K562 (cell line): Measurements from ENCODE around the gene HOXB5. TPM values are rescaled to one million over a fixed set of nuclear protein-coding genes. Genes with fewer than 3 reads are reported as not detected.

ENCODE experiments used
- CTCFL ChIP-seq: IDR thresholded peaks from 2 replicates; pipeline ENCODE4 v1.6.1; 2011; ENCODE audit warnings: borderline replicate concordance, low read depth, mild to moderate bottlenecking, moderate library complexity, low read length; ENCODE audit not compliant: insufficient read depth, poor library complexity, severe bottlenecking
- FOXJ2 ChIP-seq: fragments of 200-800 bp; sonication (Bioruptor generic); IDR thresholded peaks from 2 replicates; pipeline ENCODE4 v1.6.1; 2016; ENCODE audit warnings: missing genetic modification characterization, missing compliant biosample characterization
- HDAC1 ChIP-seq, 2 experiments: fragments of 450-650 bp; IDR thresholded peaks; 2 replicates each; pipeline ENCODE4 v1.6.1; 2016 to 2017; ENCODE audit warnings: inconsistent platforms in 1 of 2, mild to moderate bottlenecking in 1 of 2, moderate library complexity in 1 of 2
- HMG20A ChIP-seq: fragments of 450-650 bp; formaldehyde crosslinking; conservative IDR thresholded peaks from 2 replicates; pipeline ENCODE4 v1.4.0; 2020; ENCODE audit warnings: mild to moderate bottlenecking, mixed read lengths
- HMG20B ChIP-seq: fragments of 250-450 bp; sonication (Bioruptor Pico); IDR thresholded peaks from 2 replicates; pipeline ENCODE4 v1.5.0; 2021; ENCODE audit warnings: mild to moderate bottlenecking
- NR1H2 ChIP-seq: sonication (generic); formaldehyde crosslinking; IDR thresholded peaks from 2 replicates; pipeline ENCODE4 v1.4.0; 2020; ENCODE audit warnings: mild to moderate bottlenecking, missing genetic modification reagents
- NR3C1 ChIP-seq: sonication (generic); formaldehyde crosslinking; IDR thresholded peaks from 2 replicates; pipeline ENCODE4 v1.8.1; 2022; ENCODE audit warnings: missing genetic modification reagents
- POLR2G ChIP-seq: fragments of 200-400 bp; formaldehyde crosslinking; IDR thresholded peaks from 2 replicates; pipeline ENCODE4 v1.6.1; 2017; ENCODE audit warnings: low read depth, mild to moderate bottlenecking, antibody characterized with exemption, low read length, moderate library complexity
- PPARD ChIP-seq: fragments of 250-450 bp; sonication (Bioruptor Pico); IDR thresholded peaks from 2 replicates; pipeline ENCODE4 v1.8.0; 2022; ENCODE audit warnings: inconsistent platforms, mild to moderate bottlenecking, moderate library complexity
- SIN3A ChIP-seq, 2 experiments: fragments of 150-350 bp in 1 of 2; IDR thresholded peaks; 2 replicates each; pipeline ENCODE4 v1.6.1; 2011 to 2016; ENCODE audit warnings: borderline replicate concordance in 2 of 2, low read depth in 2 of 2, low read length in 2 of 2, mild to moderate bottlenecking in 2 of 2, moderate library complexity in 2 of 2; ENCODE audit not compliant: control insufficient read depth in 1 of 2
- TAF1 ChIP-seq: IDR thresholded peaks from 2 replicates; pipeline ENCODE4 v1.6.1; 2011; ENCODE audit warnings: mild to moderate bottlenecking, low read length, moderate library complexity; ENCODE audit not compliant: insufficient read depth, control insufficient read depth, severe bottlenecking; ENCODE audit errors: extremely low read depth
- THRB ChIP-seq: fragments of 450-650 bp; formaldehyde crosslinking; conservative IDR thresholded peaks from 2 replicates; pipeline ENCODE4 v1.4.0; 2022; ENCODE audit warnings: mild to moderate bottlenecking, missing genetic modification characterization
- ZBTB7A ChIP-seq: IDR thresholded peaks from 2 replicates; pipeline ENCODE4 v1.6.1; 2011; ENCODE audit warnings: low read depth, mild to moderate bottlenecking, low read length, moderate library complexity, borderline replicate concordance; ENCODE audit not compliant: control insufficient read depth
- ZNF121 ChIP-seq: sonication (generic); formaldehyde crosslinking; conservative IDR thresholded peaks from 2 replicates; pipeline ENCODE4 v1.8.0; 2022; ENCODE audit warnings: missing genetic modification reagents
- ZNF165 ChIP-seq: fragments of 250-450 bp; sonication (Bioruptor Pico); IDR thresholded peaks from 2 replicates; pipeline ENCODE4 v1.4.0; 2020; ENCODE audit warnings: borderline replicate concordance
- ZNF232 ChIP-seq: sonication (generic); formaldehyde crosslinking; IDR thresholded peaks from 2 replicates; pipeline ENCODE4 v1.8.0; 2022; ENCODE audit warnings: mild to moderate bottlenecking, missing genetic modification reagents
- polyA plus RNA-seq, 8 experiments: library from polyadenylated mRNA; depleted of rRNA in 4 of 8; stranded (reverse) in 5 of 8; unstranded in 3 of 8; fragments of >200 nt; fragmentation: Nextera tagmentation in 2 of 8; fragmentation: Illumina TruSeq in 1 of 8; extraction: Ambion mirVana in 2 of 8; extraction: Trizol in 1 of 8; gene quantifications; 2 replicates each; pipeline versions ENCODE4 v1.2.1 to v1.2.3, GENCODE V29; 2011 to 2014; ENCODE audit warnings: inconsistent platforms in 1 of 8, missing spikeins in 1 of 8
- total RNA-seq, 7 experiments: library from RNA; depleted of rRNA in 6 of 7; stranded (reverse); fragments of >200 nt in 6 of 7; fragmentation: Illumina TruSeq in 2 of 7; extraction: Trizol in 2 of 7; gene quantifications; 2 replicates each; pipeline versions ENCODE4 v1.2.1 to v1.2.3, GENCODE V29; 2011 to 2021; ENCODE audit warnings: low replicate concordance in 1 of 7

The HOXB5 gene
- total and polyA plus RNA-seq, 9 of the 15 experiments (the other 6 are each of a cell fraction or from before 2014, with no cell fraction given), result 0.24 to 2.7 (median 0.65) TPM

DNA sequence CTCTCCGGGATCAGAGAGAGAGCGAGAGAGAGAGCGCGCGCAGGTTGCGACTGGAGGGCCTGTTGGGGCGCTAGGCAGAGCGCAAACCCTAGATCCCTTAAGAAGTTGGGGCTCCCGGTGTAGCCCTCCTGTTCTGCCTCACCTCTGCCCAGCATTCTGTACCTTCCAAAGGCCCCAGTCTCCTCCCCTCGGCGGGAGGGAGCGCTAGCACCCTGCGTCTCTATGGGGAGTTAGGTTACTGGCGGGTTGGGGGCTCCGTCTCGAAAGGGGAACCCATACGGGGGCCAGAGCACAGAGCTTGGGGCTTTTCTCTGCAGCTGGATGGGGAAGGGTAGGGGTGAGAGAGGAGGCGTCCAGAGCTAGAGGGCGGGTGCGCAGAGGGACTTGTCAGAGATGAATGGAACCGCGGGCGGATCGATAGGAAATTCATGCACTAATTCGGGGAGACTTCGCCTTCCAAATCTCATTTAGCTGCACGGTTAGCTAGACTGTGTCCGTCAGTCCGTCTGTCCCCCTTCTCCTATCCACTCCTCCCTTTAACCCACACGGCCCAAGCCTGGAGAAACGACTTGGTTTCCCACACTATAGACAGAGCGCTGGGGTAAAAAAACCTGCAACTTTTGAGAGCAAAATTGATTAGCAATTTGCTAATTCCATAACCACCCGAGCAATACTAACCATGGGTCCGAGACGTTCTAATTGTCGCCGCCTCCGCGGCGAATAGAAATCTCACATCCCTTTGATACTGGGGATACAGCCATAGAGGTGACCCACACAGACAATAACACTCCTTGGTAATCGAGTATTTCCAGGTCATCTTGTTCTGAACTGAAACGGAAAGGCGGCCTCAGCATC is 14.7 kb downstream of the HOXB5 start (continued):
- no peak for TF ChIP-seq CTCFL
- TF ChIP-seq ZNF232 (CRISPR knock-in tag), result no peak
- no peak for TF ChIP-seq FOXJ2 (tag)
- no peak for TF ChIP-seq HMG20A (CRISPR knock-in tag)
- 0 out of 4 replicates have a peak, but pooled peaks of 1 of the 2 experiments have one; percentile 15 for TF ChIP-seq HDAC1 (IDR thresholded peaks at IDR 0.05)
- TF ChIP-seq NR3C1 (CRISPR knock-in tag), result no peak
- TF ChIP-seq NR1H2 (CRISPR knock-in tag), result no peak
- TF ChIP-seq POLR2G, result peak; percentile 53
- no peak for TF ChIP-seq ZNF165 (CRISPR knock-in tag)
- peak; percentile 82; the same call in 1 of the 2 replicates for TF ChIP-seq ZBTB7A
- no peak for TF ChIP-seq HMG20B (CRISPR knock-in tag)
- TF ChIP-seq TAF1, result peak; percentile 26
- no peak for TF ChIP-seq THRB (CRISPR knock-in tag)
- no peak for TF ChIP-seq PPARD (CRISPR knock-in tag)
- TF ChIP-seq SIN3A (IDR thresholded peaks at IDR 0.05; ENCODE audit: borderline replicate concordance in 2 of 2, control insufficient read depth in 1 of 2, low read depth in 2 of 2, low read length in 2 of 2), result 0 out of 4 replicates have a peak, but pooled peaks of 1 of the 2 experiments have one; percentile 24
- no peak for TF ChIP-seq ZNF121
- TF ChIP-seq, all 486 proteins: peak for 67
